AG04449 (cell line): ENCODE results near the gene IL1RAPL1.

ENCODE experiments used
- CTCF ChIA-PET: fragments of 350-600 bp; formaldehyde crosslinking; extraction: SDS; loops from one replicate; lab custom pipeline; 2021; ENCODE audit warnings: antibody characterized with exemption; lab: Yijun Ruan, JAX
- POLR2A ChIA-PET: fragments of 400-600, 350-600 bp; formaldehyde crosslinking; extraction: SDS; loops from one replicate; lab custom pipeline; 2020; ENCODE audit warnings: antibody characterized with exemption, inconsistent platforms; lab: Yijun Ruan, JAX
- DNase-seq: peaks from one replicate; pipeline ENCODE4 v3.0.0-alpha.2; 2010; ENCODE audit warnings: low read depth, low spot score
- H3K4me3 ChIP-seq: 2 replicates; pipeline ENCODE4 v1.5.1; 2011; ENCODE audit warnings: low read depth, mild to moderate bottlenecking, control low read depth, low read length
- TF ChIP-seq, protein P1 (sequence below): IDR thresholded peaks from one replicate; pipeline ENCODE4 v1.5.1; 2011; ENCODE audit warnings: mild to moderate bottlenecking, moderate library complexity, low read length, control low read depth, inconsistent platforms; ENCODE audit not compliant: insufficient read depth; ENCODE audit errors: missing control alignments

IL1RAPL1 gene

DNA sequence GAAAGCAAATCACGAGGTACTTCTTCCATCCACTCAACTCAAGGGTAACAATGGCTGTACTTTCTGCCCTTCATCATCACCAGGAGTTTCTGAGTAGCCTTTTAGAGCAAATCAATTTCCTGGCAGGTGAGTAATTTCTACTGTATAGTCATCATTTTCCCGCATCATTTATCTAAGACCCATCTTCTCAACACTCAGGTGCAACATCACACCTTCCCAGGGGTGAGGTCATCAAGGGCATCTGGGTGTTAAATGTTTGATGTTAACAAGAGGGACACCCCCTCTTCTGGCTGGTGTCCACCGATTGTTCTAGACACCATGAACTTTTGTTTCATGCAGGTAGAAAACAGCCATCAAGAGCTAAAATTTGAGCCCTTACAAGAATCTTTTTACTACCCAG is 1314.8 kb downstream of the IL1RAPL1 start:
- no peak overlapping the region for H3K4me3 ChIP-seq
- DNase-seq: no peak
- ChIA-PET POLR2A (no interaction called here), CTCF (no interaction called here)
- TF ChIP-seq, protein P1, sequence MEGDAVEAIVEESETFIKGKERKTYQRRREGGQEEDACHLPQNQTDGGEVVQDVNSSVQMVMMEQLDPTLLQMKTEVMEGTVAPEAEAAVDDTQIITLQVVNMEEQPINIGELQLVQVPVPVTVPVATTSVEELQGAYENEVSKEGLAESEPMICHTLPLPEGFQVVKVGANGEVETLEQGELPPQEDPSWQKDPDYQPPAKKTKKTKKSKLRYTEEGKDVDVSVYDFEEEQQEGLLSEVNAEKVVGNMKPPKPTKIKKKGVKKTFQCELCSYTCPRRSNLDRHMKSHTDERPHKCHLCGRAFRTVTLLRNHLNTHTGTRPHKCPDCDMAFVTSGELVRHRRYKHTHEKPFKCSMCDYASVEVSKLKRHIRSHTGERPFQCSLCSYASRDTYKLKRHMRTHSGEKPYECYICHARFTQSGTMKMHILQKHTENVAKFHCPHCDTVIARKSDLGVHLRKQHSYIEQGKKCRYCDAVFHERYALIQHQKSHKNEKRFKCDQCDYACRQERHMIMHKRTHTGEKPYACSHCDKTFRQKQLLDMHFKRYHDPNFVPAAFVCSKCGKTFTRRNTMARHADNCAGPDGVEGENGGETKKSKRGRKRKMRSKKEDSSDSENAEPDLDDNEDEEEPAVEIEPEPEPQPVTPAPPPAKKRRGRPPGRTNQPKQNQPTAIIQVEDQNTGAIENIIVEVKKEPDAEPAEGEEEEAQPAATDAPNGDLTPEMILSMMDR: no peak

DNA sequence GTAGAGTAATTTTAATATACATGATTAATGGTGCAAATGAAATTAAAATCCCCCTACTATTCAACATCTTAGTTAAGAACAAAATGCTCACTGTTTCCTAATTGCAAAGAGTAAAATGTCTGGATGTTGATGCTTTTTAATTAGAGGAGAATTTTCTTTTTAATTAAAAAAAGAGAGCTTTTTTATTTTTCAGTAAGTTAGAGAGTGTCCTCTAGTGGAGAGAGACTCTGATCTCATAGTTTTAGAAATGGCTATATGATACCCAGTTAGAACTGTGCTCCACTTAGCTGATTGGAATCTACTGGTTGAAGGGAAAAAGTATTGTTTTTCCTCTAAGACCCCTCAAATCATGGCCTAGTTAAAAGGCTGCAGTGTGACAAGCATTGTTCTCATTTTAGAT is 1316.1 kb downstream of the IL1RAPL1 start:
- H3K4me3 ChIP-seq: no peak overlapping the region
- DNase-seq: no peak
- POLR2A ChIA-PET: no interaction called here
- TF ChIP-seq, protein P1: no peak
- CTCF ChIA-PET: interaction anchor here (1.0 kb wide), 1 partner anchor 216 kb away, joined by 4 read pairs; no protein-coding TSS in a partner anchor

DNA sequence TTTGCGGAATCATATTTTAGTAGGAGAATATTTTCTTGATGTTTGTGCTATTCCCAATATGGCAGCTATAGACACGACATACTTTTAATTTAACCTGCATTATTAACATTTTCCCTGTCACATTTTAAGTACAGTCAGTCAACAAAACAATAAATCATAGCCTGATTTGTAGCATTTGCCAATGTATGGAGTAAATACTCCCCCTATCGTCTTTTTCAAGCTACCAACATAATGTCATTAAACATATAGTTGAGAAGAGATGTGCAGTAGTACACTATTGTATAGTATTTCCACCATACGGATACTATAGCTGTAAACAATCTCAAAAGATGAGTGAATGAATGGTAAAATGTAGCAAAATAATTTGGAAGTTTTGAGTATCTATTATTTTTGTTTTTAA is 1324.4 kb downstream of the IL1RAPL1 start:
- DNase-seq: no peak
- ChIA-PET POLR2A (no interaction called here), CTCF (no interaction called here)

GRCh38 chrX:29913647-29914046 is 1326.4 kb downstream of the IL1RAPL1 start:
- POLR2A ChIA-PET: no interaction called here
- no peak for DNase-seq
- no peak overlapping the region for H3K4me3 ChIP-seq
- TF ChIP-seq, protein P1: no peak
- CTCF ChIA-PET: no interaction called here

More for the DNA sequence above, 1324.4 kb downstream of the IL1RAPL1 start:
- no peak overlapping the region for H3K4me3 ChIP-seq
- TF ChIP-seq, protein P1: no peak

- ChIA-PET POLR2A (no interaction called here), CTCF (no interaction called here)
- no peak for DNase-seq
- no peak overlapping the region for H3K4me3 ChIP-seq
- TF ChIP-seq, protein P1: no peak
Observed at GRCh38 chrX:29922607-29923006, 1335.4 kb downstream of the IL1RAPL1 start.

- ChIA-PET CTCF (no interaction called here), POLR2A (no interaction called here)
- no peak for DNase-seq
- H3K4me3 ChIP-seq: no peak overlapping the region
- TF ChIP-seq, protein P1: no peak
Observed at GRCh38 chrX:29926056-29926455, 1338.8 kb downstream of the IL1RAPL1 start.
